Measurements from ENCODE around the gene CD52. TPM values are rescaled to one million over a fixed set of nuclear protein-coding genes. Genes with fewer than 3 reads are reported as not detected.

Gene CD52
- total RNA-seq, 1 donor from 2014 or later, result 7.3 TPM

- Mint-ChIP-seq H3K27ac (no peak overlapping the region), H3K27me3 (ENCODE audit: insufficient read depth, low read depth) (peaks cover 5% of the 10 kb centered on the region), H3K36me3 (no peaks in the 10 kb centered on the region), H3K4me3 (no peak overlapping the region), H3K4me1 (peaks cover 14% of the 10 kb centered on the region), H3K9me3 (no peaks in the 10 kb centered on the region)
- no peaks in the 10 kb centered on the region for H3F3A ChIP-seq (ENCODE audit: low read depth)
- H3K4me1 ChIP-seq, result no peaks in the 10 kb centered on the region
- no peaks in the 10 kb centered on the region for H3K27me3 ChIP-seq
- TF ChIP-seq EZH2 (IDR thresholded peaks at IDR 0.05), result no peak
- no peak for TF ChIP-seq CTCF (IDR thresholded peaks at IDR 0.05)
- no peak for TF ChIP-seq EZH2phosphoT487 (IDR thresholded peaks at IDR 0.05)
- H4K20me1 ChIP-seq (ENCODE audit: low read depth), result no peaks in the 10 kb centered on the region
- no peak overlapping the region for H3K27ac ChIP-seq
- H3K36me3 ChIP-seq, result no peaks in the 10 kb centered on the region
- no peak overlapping the region for H3K9ac ChIP-seq
- H3K4me2 ChIP-seq, result no peak overlapping the region
- no peaks in the 10 kb centered on the region for H3K79me2 ChIP-seq (ENCODE audit: low read depth)
- H2AFZ ChIP-seq (replicated peaks), result no peak overlapping the region
- H3K4me3 ChIP-seq, result no peak overlapping the region
- no peaks in the 10 kb centered on the region for H3K9me3 ChIP-seq (ENCODE audit: low read depth)
- no peak for DNase-seq (ENCODE audit: low spot score)
Observed at GRCh38 chr1:26344147-26344920, 26.6 kb downstream of the CD52 start.

GRCh38 chr1:26345718-26346117 lies 28.0 kb downstream of the CD52 start:
- peaks cover 8% of the 10 kb centered on the region for H3K27me3 Mint-ChIP-seq (ENCODE audit: insufficient read depth, low read depth)
- Histone ChIP-seq H4K20me1 (ENCODE audit: low read depth) (no peaks in the 10 kb centered on the region), H3K4me2 (no peak overlapping the region), H3F3A (ENCODE audit: low read depth) (peaks cover 4% of the 10 kb centered on the region), H3K79me2 (ENCODE audit: low read depth) (no peaks in the 10 kb centered on the region), H3K4me3 (no peak overlapping the region), H2AFZ (replicated peaks) (no peak overlapping the region), H3K27me3 (no peaks in the 10 kb centered on the region), H3K27ac (no peak overlapping the region), H3K4me1 (peaks cover 7% of the 10 kb centered on the region), H3K9me3 (ENCODE audit: low read depth) (no peaks in the 10 kb centered on the region), H3K36me3 (no peaks in the 10 kb centered on the region), H3K9ac (no peak overlapping the region)
- no peak overlapping the region for H3K27ac Mint-ChIP-seq
- H3K4me1 Mint-ChIP-seq, result peaks cover 22% of the 10 kb centered on the region
- H3K36me3 Mint-ChIP-seq, result no peaks in the 10 kb centered on the region
- no peak overlapping the region for H3K4me3 Mint-ChIP-seq
- DNase-seq (ENCODE audit: low spot score), result no peak
- TF ChIP-seq EZH2 (IDR thresholded peaks at IDR 0.05) (no peak), EZH2phosphoT487 (IDR thresholded peaks at IDR 0.05) (no peak), CTCF (IDR thresholded peaks at IDR 0.05) (no peak)
- no peaks in the 10 kb centered on the region for H3K9me3 Mint-ChIP-seq

GRCh38 chr1:26346274-26347033 lies 28.7 kb downstream of the CD52 start:
- Histone ChIP-seq H2AFZ (replicated peaks) (no peak overlapping the region), H3K36me3 (no peaks in the 10 kb centered on the region), H3K9ac (no peak overlapping the region), H3K4me1 (peaks cover 14% of the 10 kb centered on the region), H4K20me1 (ENCODE audit: low read depth) (no peaks in the 10 kb centered on the region), H3K27ac (no peak overlapping the region), H3K79me2 (ENCODE audit: low read depth) (no peaks in the 10 kb centered on the region), H3F3A (ENCODE audit: low read depth) (peaks cover 11% of the 10 kb centered on the region), H3K4me3 (no peak overlapping the region), H3K9me3 (ENCODE audit: low read depth) (no peaks in the 10 kb centered on the region), H3K27me3 (no peaks in the 10 kb centered on the region), H3K4me2 (no peak overlapping the region)
- Mint-ChIP-seq H3K4me1 (peaks cover 30% of the 10 kb centered on the region), H3K9me3 (no peaks in the 10 kb centered on the region), H3K4me3 (no peak overlapping the region), H3K36me3 (no peaks in the 10 kb centered on the region), H3K27ac (peak overlapping the region; percentile 58), H3K27me3 (ENCODE audit: insufficient read depth, low read depth) (peaks cover 8% of the 10 kb centered on the region)
- TF ChIP-seq EZH2 (IDR thresholded peaks at IDR 0.05), result no peak
- no peak for TF ChIP-seq CTCF (IDR thresholded peaks at IDR 0.05)
- TF ChIP-seq EZH2phosphoT487 (IDR thresholded peaks at IDR 0.05), result no peak
- no peak for DNase-seq (ENCODE audit: low spot score)

Data from neural progenitor cell (in vitro differentiated cells).